GM19025 (cell line): ENCODE measurements around the gene GHR.
"Not testable (repeated sequence)": the region's sequence is repeated elsewhere in the genome, so short reads cannot be mapped to it uniquely, and the experiment has no call there.

Experiments used
- ATAC-seq: cut with Tn5 transposase; IDR thresholded peaks from one replicate; pipeline ENCODE4 v1.9.1; 2021; ENCODE audit warnings: mild to moderate bottlenecking, low read depth, moderate library complexity; ENCODE audit not compliant: unreplicated experiment

The GHR gene

DNA sequence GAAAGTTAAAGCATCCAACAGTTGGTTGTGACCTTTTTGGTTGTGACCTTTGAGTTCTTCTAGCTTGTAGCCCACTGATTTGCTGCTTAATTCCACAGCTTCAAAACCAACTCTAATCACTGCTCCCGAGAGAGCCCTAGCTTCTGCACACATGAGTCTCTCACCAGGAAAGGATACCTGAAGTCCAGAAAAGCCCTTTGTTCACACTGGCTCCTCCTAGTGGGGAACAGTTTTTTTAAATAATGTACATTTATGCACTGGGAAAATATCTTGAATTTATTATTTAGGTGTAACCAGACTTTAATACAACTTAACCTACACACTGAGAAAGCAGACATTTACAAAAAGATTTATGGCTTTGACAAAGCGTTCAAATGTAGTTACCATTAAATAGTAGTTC lies 213.2 kb downstream of the GHR start:
- no peak for ATAC-seq

DNA sequence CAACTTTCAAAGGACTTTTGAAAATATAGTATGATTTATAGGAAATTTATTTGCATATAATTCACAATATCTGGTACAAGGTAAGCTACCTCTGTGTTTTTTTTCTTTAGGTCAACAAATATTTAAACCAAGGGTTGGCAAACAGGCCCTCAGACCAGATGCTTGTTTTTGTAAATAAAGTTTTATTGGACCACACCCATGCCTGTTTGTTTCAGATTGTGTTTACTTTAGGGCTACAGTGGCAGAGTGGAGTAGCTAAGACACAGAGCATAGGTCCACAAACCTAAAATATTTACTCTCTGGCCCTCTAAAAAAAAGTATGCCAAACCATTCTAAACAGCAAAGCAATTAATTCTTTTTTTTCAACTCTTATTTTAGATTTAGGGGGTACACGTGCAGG lies 213.7 kb downstream of the GHR start:
- ATAC-seq, result no peak

DNA sequence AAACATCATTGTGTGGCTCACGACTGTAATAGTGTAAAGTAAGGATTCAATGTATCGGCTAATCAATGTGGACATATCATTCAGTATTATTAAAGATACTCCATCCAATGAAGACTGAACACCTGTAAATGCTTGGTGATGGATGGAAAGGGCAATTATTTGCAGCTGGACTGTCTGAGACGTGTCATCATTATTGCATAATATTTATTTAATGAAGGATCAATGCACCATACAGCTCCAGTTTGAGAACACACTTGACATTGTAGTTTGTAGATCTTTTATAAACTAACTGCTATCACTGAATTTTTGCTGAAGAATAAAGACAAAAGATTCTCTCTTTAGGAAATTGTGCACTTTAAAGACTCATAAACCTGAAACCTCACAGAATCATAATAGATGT lies 215.7 kb downstream of the GHR start:
- ATAC-seq, result no peak

DNA sequence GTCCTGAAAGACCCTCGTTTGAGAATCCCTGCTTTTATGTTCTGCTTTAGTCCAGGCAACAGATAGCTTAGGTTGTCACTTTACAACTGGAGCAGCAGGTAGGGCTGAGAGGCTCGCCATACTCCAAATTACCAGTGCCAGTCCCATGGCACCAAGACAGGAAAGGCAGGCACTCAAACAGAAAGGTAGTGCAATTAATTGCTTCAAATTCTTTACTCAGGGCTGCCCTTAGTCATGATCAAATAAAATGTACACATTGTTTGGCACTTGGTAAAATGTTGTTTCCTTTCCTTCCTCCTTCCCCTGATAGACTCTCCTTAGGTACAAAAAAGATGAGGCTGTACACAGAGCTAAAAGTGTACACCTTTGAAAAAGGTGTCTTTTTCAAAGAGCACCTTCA lies 217.6 kb downstream of the GHR start:
- ATAC-seq, result no peak

DNA sequence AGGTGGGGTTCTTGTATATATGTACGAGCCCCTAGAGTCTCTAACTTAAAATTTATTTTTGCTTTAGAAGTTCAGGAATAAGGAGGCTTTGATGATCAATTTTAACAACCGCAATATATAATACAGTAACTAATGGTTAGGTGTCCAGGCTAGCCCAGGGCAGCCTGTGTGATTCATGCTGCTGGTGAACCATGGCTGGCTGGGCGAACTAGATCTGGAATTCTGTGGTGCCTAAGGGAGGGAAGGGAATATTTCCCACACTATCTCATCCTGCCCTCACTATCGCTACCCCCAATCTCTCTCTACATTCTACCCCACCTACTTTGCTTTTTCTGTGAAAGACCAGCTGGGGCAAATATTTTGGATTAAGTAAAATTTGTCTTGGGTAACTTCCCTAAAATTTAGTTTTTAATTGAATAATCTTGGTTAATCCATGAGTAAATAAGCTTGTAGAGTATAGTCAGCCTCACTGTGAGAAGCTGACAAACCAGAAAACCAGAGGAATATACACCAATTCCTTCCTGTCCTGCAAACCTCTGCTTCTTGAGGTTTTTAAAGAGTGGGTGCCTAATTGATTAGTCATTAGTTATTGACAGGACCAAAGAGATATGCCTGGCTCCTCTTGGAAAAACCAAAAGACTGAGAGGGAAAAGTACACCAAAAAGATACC lies 218.2 kb downstream of the GHR start:
- ATAC-seq, result no peak

DNA sequence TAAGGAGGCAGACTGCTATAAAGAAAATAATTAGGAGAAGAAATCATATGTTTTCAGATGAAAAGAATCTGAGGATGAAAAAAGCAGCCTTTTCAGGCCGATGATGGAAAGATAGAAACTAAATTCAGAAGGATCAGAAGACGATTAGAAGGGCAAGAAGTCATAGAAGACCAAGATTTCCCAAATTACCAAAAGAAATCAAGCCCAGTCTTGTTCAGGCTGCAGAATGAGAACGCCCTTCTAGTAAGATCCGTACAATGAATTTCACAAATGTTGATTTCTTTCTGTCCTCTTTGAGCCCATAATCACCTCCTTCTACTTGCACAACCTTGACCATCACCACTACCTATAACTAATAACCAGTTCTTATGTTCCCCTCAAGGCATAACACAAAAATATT lies 218.8 kb downstream of the GHR start:
- ATAC-seq, result no peak

DNA sequence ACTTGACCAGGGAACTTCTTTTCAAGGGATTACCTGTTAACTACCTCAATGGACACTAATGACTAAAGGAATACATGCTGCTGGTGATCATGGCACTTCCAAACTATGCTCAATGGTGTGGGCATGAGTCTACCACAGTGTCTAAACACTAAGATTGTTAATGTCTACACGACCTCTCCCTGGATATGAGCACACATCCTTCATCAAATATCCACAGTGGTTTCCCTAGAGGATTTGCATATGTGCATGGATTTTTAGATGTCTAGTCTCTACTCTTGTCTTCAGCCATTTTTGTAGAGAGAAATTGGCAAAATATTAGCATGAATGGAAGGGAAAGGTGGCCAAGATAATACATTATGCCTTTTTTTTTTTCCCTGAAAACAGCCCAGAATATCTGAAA lies 220.1 kb downstream of the GHR start:
- no peak for ATAC-seq

DNA sequence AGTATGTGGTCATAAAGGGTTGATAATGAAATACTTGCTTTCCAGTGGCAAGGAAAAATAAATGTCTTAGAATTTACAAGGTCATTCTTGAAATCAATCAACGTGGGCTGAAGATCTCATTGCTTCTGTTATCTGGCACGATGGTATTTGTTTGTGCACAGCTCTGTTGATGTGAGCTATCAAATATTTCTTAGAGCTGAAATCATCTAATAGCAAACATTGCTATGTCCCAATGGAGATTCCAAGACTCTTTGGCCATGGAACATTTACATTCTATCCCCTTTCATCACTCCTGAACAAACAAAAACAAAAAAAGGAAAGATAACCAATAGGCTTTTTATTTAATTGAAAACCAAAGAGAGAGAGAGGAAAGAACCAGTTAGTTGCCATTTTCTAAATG lies 221.9 kb downstream of the GHR start:
- no peak for ATAC-seq

DNA sequence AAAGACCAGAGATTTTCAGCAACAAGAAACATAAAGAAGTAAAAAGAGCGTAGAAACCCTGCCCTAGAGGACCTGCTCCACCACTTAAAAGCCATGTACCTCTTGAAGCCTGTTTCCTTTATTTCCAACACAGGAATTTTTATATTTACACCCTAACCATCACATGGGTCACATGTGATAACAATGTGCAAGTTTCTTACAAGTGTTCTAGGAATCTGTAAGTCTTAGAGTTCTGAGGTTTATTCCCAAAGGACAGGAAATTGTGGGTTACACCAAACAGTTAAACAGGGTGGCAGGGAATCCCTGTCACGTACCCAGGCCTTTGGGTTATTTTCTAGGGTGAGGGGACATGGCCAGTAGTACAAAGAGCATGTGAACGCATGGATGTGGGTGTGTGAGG lies 224.8 kb downstream of the GHR start:
- ATAC-seq, result no peak

DNA sequence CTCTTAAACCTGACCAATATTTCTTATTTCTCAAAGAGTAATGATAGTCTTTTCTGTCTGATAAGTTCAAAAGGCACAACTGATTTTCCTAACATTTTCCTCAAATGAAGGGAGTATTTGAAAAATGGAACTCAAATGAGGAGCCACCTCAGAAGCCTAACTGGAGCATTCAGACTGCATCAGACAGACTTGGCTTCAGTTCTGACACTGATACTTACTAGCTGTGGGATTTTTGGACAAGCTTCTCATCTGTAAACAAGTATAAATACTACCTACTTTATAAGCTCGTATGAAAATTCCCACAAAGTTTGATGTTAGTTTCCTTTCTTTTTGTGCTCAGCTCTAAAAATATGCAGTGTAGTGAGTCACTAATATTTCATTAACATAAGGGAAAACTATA lies 225.7 kb downstream of the GHR start:
- no peak for ATAC-seq

DNA sequence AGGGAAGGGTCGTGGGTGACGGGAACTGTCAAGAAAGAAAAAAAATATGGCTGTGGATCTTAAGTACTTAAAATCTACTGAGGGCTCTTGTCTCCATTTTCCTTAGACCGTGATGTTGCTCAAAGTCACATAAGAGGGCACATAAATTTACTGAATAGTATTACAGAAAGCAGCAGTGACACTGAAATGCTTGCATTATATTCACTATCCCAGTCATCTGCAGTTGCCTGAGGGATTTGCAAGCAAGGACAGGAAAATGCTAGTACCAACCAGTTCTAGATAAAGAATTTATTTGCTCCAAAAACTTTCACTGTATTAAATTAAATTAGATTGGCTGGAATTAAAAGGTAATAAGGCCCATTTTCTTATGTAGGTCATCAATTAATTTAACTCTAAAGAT lies 226.8 kb downstream of the GHR start:
- ATAC-seq, result no peak

DNA sequence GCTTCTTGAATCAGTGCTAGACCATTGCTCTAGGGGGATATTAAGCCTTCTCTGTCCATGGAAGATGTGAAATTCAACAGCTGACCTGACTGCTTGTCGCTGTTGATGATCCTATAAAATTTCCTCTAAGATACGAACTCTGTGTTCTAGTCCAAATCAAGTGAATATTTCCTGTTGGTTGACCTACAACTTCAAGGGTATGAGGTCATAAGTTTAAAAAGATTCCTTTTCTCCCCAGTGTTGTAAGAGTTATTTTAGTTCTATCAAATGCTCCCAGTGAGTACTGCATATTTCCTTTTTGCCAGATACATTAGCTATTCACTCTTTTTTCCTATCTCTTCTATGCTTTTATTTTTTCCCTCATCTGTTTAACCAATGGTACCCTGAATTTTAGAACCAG lies 230.5 kb downstream of the GHR start:
- no peak for ATAC-seq

DNA sequence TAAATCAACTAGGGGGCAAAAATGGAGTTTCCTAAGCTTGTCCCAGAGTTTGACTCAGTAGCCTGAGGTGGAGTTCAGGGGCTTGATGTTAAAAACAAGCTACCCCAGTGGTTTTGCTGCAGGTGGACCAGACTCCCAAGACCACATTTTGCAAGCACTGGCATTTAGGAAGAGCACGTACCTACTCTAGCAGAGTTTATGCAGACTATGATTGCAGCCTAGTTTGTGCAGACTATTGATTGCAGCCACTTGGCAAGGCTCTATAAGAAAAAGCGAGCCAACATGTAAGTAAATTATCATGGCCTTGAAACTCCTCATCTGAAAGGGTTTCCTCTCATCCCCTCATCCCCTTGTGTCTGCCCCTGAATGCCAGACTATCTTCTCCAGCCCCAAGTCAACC lies 231.4 kb downstream of the GHR start:
- ATAC-seq, result no peak

DNA sequence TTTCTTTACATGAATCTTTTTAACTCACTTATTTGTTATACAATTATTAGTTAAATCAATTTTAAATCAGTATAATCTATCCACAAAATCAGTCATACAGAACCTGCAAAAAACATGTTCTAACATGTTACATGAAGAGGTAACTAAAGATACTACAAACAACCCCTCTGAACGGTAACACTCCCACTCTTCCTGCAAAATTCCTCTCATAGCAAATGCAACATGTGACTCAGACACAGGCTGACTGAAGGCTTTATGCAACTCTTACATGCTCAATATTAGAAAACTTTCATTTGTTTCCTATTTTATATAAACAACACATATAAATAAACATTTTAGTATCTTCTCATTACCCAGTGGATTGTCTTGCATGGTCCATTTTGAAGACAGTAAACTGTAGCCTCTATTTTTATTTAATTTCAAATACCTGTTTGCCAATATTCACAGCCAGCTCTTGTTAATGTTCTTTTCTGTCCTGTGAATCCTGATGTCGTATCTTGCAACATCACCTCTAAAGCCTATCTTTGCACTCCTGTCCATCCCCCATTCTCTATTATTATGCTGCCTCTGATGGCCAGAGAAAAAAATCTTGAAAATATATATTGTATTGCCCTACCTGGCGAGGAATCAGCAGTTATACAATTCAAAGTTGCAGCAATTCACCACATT lies 232.9 kb downstream of the GHR start:
- no peak for ATAC-seq

DNA sequence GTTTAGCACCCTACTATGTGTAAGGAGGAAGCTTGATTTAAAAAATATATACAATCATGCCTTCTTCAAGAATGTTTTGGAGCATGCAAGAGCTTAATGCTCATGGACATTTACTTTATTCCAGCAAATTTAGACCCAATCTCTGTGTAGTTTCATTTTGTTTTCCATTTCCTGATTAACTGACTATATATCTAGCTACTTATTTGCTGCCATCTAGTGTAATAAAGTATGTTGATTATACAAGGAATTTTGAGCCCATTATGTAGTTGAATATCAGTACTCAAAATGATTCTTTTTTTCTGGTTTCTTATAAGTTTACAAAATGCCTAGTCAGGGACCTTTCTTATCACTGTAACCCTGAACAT lies 233.4 kb downstream of the GHR start:
- no peak for ATAC-seq

DNA sequence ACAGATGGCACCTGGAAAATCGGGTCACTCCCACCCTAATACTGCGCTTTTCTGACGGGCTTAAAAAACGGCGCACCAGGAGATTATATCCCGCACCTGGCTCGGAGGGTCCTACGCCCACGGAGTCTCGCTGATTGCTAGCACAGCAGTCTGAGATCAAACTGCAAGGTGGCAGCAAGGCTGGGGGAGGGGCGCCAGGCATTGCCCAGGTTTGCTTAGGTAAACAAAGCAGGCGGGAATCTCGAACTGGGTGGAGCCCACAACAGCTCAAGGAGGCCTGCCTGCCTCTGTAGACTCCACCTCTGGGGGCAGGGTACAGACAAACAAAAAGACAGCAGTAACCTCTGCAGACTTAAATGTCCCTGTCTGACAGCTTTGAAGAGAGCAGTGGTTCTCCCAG lies 236.6 kb downstream of the GHR start:
- not testable (repeated sequence) for ATAC-seq

DNA sequence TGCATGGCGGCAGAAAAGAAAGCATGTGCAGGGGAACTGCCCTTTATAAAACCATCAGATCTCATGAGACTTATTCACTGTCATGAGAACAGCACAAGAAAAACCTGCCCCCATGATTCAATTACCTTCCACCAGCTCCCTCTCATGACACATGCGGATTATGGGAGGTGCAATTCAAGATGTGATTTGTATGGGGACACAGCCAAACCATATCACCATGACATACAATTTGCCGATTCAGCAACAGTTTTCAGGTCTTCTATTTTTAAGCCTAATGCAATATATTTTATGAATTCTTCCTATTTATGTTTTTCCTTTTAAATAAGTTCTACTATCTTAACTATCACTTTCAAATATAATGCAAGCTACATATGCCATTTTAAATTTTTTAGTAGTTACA lies 242.6 kb downstream of the GHR start:
- ATAC-seq, result no peak

DNA sequence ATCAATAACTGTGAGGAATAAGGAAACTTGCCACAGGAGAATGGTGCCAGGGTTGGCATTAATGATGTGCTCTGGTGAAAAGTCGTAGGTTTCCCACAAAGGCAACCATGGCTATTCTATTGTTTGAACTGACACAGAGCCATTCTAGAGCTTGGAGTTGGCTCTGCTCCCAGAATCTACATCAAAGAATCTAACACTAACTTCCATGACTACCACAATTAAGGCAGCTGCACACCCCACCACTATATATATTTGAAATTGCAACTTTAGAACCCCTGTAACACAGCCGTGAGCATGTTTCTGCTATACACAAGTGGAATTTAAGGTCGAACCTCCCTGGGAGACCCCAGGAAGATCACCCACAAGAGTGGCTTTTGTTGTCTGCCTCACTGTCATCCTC lies 243.6 kb downstream of the GHR start:
- no peak for ATAC-seq

DNA sequence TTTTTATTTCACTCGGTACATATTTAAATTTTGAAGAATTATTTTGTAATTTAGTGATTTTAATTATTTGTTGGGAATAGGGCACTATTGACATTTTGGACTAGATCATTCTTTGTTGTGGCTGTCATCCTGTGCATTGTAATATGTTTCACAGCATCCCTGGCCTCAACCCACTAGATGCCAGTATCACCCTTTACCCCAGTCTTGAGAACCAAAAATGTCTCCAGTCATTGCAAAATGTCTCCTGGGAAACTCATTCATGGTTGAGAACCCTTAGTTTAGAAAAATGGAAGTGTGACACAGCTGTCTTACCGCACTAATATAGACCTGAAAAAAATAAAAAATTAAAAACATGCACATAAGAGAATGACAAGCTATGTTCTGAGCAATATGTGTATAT lies 245.0 kb downstream of the GHR start:
- ATAC-seq, result no peak

DNA sequence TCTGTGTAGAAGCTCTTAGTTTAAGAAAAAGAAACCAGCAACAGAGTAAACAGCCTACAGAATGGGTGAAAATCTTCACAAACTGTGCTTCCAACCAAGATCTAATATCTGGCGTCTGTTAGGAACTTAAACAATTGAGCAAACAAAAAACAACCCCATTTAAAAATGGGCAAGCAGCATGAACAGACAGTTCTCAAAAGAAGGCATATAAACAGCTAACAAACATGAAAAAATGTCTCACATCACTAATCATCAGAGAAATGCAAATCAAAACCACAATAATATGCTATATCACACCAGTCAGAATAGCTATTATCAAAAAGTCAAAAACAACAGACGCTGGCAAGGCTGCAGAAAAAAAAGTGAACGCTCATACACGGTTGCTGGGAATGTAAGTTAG lies 249.7 kb downstream of the GHR start:
- no peak for ATAC-seq

DNA sequence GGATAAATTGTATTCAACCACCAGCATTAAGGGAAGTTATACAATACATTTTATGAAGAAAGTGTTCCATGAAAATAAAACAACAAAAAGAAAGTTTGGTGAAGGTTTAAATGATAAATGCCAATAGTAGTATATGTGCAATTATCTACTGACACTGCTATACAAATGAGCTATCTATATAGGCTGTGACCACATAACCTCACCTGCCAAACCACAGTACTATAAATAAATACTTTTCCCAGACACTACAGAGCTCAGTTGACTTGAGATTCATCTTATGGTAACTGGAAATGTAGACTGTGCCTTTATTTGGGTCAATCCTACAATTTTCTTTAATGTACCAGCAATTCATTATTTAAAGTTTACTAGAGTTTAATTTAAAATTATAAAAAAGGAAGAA lies 252.4 kb downstream of the GHR start:
- ATAC-seq, result no peak

DNA sequence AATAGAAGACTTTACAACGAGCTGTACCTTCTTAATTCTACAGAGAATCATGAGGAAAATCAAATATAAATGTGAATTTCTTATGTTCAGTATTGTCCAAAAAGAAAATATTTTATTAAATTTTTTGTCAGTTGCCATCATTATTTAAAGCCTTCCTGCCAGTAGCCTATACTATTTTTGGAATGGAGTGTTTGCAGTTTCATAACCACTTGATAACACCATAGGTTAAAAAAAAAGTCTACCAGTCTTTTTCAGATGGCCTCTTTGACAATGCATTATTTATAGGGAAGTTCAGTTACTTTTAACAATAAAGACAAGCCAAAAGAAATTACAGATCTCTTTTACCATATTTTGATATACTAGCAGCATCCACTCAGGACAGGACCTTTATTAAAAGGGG lies 253.1 kb downstream of the GHR start:
- no peak for ATAC-seq
